Uterus (tissue), 2 donors: ENCODE results near the gene KCNAB2.

Experiments used
- CTCF ChIP-seq, 4 experiments: fragments of 200-600 bp in 2 of 4; fragments of 450-650 bp in 2 of 4; sonication (generic) in 2 of 4; IDR thresholded peaks; one replicate each; pipeline ENCODE4 v1.5.1; 2016 to 2019; ENCODE audit warnings: antibody characterized with exemption in 4 of 4, mild to moderate bottlenecking in 2 of 4, moderate library complexity in 1 of 4
- POLR2A ChIP-seq, 2 donors: fragments of 450-650 bp; IDR thresholded peaks; one replicate each; pipeline ENCODE4 v1.6.1; 2016; ENCODE audit warnings: antibody characterized with exemption in 2 of 2, mild to moderate bottlenecking in 1 of 2, moderate library complexity in 1 of 2

- TF ChIP-seq CTCF (IDR thresholded peaks at IDR 0.05) (no peak), POLR2A (IDR thresholded peaks at IDR 0.05) (no peak)
Observed at GRCh38 chr1:6068932-6069331, 23.2 kb downstream of the KCNAB2 start.
